Fibroblast of skin of right quadriceps (primary cell): ENCODE data around the gene AKAP13.

Experiments
- DNase-seq: peaks from one replicate; pipeline ENCODE4 v3.0.0-alpha.2; 2013

AKAP13 gene

DNA sequence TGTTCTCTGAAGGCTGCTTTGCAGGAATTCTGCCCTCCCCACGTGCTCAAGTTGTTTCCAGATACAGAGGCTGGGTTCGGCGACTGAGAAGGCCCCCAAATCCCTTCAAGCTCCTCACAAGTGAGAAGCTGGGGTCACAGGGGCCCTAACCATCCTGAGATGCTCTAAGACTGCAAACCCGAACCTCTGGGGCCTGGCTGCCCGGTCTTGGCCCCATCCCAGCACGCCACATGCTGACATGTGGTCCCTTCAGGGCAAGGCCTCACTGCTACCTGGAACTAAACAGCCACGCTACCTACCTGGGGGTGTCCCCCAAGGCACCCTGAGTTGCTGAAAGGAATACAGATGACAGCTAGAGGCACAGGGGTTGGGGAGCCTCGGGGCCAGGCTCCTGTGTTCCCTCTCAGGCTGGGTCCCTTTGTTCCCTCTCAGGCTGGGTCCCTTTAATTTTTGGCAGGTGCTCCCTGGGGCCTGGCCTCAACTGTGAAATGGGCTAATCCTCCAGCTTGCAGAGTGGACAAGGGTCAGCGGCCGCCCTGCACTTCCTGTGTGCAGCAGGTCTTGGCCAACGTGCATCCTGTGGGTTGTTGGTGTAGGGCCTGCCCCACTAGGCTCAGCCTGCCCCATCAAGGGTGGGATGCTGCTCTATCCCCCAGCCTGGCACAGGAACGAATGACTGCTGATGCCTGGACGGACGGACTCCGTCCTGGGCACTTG lies 381.8 kb downstream of the AKAP13 start:
- DNase-seq, result no peak

DNA sequence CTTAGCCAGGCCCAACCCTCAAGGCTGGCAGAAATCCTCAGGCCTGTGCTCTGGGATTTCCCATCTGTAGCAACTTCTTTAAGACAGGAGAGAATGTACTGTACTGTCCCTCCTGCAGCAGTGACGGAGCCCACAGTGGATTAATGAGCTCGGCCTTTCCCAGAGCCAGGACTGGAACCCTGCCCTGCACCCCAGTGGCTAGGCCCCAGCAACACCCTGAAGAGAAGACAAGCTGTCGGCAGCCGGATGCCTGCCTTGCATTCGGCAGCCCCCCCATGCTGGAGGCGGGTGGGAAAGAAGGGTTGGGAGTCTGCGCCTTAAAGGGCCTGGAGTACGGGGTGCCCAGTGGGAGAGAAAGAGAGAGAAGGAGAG lies 382.3 kb downstream of the AKAP13 start:
- DNase-seq, result no peak

DNA sequence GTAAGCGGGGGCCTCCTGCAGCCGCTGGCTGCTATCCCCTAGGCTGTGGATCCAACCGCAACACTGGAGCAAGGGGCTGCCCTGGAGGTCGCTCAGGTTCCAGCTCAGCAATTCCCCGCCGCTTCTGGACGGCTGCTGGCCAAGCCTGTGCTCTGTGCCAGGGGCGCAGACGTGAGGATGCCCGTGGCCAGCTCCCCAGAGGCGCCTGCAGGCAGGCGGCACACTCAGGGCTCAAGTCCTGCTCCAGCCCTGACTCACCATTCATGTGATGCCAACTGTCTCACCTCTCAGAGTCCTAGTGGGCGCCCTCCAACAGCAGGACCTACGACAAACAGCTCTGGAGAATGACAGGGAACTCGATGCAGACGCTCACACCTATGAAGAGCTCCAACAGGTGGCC lies 382.8 kb downstream of the AKAP13 start:
- no peak for DNase-seq

DNA sequence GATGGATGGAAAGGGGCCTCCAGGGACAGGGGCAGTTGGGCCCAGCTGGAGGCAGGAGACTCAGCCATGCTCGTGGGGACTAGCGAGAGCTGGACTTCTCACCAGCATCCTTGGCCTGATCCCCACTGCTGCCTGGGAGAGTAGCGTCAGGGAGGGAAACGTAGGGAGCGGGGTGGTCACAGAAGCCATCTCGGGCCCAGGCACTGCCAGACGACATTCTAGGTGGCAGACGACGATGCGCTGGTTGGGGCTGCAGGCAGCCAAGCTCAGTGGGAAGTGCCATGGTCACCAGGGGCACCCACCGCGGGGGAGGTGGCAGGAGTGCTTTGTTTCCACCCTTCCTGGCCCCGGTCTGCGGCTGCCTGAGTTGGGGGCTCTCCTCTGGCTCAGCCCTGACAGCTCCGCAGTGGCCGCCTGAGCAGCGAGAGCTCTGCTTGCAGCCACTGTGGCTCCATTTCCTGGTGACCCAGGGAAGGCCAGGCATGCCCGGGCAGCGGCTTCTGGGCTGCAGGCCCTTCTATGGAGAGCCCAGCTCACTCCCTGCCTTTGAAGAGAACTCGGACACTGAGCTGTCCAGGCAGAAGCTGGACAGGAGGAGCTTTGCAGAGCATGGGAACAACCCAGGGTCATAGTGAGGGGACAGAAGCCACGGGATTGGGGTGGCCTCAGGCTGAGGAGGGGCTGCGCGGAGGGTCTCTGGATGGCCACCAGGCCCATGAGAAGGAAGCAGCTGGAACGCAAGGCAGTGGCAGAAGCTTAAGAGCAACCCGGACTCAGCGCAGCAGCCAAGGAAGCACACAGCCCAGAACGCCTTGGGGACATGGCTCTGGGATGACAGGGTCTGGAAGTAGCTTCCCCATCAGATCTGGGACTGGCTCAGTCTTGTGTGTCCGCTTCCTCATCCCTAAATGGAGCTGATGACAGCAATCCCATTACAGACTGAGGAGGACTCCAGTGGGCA lies 383.6 kb downstream of the AKAP13 start:
- no peak for DNase-seq

DNA sequence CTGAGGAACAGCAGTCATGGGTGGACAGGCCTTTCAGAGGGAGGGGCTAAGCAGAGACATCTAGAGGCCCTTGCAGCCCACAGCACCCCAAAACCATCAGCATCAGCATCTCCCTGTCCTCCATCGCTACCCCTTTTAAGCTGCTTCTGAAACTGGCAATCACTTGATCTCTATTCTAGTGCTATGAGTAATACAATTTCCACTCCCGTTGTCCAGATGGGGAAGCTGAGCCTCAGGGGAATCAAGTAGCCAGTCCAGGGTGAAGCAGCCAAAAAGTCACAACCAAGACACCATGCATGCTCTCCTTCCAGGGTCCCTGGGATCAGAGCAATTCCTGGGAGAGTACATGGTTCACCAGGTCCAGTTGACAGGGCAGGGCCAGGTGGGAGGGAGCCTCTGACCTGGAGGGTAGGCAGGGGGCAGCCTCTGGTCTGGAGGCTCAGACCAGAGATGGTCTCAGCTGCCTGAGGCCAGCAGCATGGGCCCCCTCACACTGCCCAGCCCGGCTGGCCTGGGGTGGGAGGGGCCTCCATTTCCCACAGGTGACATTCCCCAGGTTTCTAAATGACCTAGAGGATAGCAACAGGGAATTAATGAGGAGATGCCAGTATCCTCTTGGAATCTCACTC lies 384.4 kb downstream of the AKAP13 start:
- DNase-seq, result peak; percentile 20

DNA sequence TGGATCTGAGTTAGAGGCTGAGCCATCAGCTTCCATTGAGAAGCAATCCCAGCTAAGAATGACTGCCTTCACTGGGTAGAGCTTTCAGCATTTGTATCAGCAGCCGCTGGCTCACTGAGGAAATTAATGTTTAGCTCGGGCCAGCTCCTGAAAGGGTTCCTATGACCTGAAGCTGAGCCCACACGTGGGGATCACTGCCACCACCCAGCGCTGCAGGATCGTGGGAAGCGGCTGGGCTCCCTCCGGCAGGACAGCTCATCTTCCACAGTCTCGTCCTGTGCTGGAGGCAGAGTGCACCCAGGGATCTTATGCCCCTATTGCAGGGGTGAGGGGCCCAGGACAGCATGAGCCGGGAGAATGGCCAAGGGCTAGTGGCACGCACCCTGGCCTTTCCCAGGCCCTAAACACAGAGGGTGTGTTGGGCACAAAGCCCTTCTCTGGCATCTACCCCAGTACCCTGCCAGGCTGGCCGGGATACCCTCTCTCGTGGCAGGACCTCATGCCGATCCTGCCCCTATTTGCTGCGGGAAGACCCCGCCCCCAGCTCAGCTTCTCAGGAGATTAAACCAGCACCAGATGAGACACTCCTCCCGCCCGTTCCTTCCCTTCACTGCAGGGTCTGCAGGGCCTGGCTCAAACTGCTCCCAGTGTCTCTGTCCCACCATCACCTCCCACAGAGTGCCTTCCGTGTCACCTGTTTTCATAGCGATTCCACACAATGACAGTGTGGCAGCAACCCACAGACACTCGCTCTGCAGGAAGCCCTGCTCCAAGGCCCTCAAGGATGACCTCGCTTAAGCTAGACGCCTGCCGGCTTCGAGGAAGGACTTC lies 385.8 kb downstream of the AKAP13 start:
- no peak for DNase-seq

DNA sequence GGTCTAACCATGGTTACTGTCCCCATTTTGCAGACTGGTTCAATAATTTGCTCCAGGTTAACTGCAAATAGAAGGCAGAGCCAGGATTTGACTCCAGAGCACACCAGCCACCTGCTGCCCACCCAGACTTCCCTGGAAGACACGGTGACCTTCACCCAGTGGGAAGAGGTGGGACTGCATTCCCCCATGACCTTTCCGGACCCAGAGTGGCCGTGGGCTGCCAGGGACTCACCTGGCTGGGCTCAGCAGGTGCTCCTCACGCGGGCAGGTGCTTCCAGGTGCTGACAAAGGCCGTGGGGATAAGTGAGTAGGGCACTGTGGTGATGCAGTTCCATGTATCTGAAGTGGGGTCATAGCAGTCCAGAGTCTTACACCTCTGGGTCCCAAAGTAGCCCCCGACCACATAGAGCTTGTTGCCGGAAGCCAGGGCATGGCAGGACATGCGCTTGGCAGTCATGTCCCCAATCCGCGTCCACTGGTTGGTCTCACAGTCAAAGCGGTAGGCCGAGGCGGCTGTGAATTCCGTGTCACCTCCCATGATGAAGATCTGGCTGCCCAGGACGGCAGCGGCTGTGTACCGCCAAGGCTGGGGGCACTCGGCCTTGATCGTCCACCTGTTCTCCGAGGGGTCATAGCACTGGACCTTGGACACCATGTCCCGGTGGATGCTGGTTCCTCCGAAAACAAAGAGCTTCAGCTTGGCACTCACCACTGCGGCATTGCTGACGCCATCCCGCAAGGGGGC lies 387.6 kb downstream of the AKAP13 start:
- DNase-seq, result no peak

DNA sequence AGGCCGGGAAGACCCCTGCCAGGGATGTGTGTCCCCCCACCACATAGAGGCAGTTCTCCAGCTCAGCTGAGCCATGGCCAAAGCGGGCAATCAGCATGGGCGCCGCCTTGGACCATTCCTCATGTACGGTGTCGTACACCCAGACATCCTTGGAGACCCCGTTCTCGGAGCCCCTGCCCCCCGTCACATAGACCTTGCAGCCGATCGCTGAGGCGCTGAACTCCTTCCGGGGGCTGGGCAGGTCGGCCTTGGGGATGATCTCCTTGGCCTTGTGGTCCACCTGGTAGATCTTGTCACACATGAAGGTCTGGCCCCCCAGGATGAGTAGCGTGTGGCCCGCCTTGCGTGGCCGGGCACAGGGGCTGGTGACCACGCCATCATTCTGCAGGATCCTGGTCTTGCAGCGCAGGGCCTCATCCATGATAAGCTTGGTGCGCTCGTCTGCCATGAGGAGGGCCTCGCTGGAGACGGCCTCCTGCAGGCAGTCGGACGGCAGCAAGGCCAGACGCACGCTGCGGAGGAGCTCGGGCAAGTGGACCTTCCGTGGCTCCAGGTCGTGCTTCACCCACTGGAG lies 388.3 kb downstream of the AKAP13 start:
- DNase-seq, result no peak

DNA sequence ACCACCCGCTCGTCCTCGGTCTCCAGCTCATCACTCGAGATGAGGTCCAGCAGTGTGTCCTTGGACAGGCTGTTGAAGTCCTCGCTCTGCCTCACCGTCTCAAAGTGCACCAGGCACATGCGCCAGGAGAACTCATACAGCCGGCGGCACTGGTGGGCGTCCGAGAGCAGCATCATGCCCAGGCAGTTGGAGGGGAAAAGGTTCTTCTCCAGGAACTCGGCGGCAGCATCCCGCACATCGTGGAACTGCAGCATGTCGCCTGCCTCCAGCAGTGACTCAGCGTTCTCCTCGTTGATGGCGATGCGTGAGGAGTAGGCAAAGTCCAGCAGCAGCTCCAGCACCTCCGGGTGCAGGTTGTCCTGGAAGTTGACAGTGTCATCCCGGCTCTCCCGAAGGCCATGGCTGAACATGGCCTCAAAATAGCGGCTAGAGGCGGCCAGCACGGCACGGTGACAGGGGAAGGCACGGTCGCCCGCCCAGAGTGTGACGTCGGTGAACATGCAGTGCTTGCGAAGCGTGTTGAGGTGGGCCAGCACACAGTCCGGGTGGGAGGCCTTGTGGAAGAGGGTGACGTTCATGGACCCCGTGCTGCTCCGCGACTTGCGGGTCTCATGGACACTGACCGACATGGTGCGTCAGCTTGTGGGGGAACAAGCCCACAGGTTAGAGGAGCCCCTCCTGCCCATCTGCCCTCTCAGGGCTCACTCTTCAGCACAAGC lies 388.9 kb downstream of the AKAP13 start:
- DNase-seq, result no peak

DNA sequence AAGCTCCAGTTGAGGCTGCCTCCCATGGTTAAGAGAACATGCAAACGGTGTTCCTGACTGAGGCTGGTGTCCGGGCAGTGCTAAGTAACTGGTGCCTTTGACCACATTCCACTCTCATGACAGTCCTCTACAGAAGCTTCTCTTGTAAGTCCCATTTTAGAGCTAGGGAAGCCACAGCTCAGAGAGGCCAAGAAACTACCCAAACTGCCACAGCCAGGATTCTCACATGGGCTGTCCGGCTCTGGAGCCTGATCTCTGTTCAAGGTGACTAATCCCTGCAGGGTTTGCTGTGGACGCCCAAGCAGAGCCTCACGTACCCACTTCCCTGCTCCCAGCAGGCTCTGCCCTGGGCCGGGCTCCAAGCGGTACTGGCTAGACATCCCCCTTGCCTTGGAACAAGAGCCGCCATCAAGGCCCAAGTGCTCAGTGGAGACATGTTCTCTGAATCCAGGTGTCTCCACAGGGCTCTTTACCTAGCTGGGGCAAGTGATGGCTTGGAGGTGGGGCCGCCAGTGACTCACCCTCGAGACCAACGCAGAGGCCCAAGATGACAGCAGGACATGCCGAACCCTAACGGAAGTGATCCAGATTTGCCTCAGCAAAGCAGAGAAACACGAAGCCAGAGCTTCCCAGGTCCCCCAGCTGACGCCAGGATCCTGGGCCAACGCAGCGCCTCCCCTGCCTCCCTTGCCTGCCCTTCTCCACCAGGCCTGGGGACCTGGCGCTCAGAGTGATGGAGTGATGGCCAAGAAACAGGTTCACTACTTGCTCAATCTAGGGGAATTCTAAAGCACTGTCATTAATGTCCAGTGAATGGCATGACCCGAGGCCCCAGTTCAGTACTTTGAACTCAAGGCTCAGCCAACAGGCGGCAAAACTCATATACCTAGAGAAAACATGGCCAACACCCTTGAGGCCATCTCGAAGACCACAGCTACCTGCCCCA lies 390.0 kb downstream of the AKAP13 start:
- no peak for DNase-seq

DNA sequence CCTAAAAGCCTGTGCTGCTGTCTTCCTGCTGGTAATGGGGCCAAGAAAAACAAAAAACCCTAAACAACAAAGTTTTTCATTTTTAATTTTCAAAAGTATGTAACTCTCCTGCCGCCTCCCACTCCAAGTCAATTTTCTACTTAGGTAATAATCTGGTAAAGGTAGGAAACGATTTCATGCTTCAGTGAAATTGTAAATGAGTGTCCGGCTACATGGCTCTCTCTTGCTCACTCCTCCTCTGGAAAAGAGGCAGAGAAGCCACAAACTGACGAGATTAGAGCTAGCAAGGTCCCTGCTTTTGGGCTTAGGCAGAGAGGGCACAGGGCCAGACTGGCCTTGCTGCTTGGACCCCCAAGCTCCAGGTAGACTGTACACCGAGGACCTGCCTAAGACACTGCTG lies 390.9 kb downstream of the AKAP13 start:
- no peak for DNase-seq

DNA sequence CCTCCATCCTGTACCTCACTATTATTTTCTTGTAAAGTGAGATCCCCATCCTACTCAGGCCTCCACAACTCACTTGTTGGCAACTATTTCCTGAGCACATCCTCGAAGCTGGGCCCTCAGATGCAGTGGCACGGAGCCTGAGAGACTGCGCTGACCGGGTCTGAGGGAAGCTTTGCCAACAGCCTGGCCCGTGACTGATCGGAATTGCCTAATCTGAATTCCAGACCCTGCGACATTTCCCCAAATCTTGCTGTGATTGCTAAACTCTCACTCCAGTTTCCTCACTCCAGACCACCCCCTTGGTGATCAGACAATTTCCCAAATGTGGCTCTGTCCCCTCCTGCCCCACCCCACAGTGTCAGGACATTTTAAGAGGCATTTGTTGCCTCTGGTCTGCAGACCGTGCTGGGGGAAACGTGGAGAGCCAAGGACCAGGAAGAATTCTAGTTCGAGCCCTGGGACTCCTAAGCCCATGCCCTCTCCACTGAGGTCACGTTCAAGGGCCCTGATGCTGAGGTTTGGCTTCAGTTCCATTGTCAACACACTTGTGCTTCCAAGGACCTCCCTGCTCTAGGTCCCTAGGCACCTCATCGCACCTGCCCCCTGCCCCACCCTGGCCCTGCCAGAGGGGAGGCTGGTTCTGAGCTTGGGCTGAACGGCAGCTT lies 391.5 kb downstream of the AKAP13 start:
- DNase-seq, result no peak

DNA sequence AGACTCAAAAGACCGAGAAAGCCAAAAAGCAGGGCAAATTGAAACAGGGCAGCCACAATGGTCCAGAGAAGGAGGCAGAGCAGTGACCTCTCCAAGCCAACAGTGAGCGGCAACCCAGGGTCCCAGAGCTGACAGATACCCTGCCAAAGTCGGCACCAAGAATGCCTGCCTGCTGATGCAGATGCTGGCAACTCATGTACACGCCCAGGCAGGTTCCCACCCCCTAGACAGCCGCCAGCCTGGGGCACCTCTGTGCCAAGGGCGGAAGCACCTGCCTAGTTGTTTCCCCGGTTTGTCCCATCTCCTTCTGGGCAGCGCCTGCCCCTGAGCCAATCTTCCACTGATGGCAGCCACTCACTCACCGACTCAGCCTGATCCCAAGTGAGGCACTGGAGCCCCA lies 392.3 kb downstream of the AKAP13 start:
- DNase-seq, result no peak

DNA sequence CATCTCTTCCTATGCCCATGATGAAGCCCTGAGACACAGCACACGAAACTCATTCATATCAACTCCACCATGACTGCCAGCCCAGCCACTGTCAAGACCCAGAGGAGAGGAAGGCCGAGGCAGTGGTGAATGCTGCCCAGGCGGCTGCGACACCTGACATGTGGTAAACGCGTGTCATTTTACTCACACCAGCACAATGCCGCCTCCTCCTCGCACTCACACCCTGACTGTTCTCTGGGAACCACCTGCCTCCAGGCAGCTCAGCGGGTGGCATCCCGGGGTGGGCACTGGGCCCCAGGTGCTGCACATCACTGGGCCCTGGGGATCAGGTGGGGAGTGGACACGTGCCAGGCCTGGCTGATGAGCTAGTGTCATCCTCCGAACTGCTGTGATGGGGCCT lies 392.8 kb downstream of the AKAP13 start:
- DNase-seq, result no peak

DNA sequence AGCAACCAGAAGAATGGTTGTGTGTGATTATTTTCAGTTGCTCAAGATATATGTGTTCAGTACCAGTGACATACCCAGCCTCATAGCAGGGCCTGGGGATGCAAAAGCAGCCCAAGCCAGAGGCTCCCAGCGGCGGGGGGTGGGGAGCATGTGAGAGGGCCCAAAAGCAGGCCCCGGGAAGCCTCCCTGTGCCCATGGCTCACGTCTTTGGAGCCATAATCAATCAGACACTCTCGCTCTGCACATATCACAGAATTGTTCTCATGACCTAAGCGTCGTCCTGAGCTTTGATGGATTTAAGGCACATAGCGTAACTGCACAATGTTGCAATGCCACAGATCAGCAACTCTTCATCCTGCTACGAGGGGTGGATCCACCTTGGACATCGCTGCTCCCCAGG lies 393.6 kb downstream of the AKAP13 start:
- DNase-seq, result no peak

DNA sequence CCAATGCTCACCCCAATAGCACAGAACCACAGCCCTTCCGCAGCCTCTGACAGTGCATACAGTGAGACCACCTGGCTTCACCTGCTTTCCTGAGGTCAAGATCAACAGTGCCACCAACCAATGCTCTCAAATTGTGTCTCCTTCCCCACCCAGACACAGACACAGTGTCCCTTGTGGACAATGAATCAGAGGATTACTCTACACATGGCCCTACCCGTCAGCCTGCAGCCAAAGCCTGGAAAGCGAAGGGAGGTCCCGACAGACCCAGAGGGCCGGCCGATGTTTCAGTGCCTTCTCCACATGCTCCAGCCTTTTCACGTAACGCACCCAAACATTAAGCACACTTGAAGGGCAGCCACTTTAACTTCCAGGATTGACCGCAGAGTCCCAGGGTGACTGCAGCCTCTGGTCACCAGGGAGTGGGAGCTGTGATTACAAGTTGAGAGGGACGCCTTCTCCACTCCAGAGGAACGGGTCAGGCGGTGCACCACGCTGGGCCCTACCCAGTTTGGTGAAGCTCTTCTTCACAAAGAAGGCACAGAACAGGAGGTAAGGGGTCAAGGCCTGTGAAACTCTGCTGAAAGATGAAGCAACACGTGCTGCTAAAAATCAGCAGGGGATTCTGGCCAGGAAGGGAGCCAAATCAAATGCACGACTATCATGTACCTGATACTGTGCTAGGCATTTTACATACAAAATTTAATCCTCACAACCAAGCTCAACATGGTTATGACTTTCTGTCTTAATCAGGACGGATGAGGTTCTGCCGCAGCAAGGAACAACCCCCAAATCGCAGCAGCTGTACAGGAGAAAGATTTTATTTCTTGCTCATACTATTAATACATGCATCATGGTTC lies 397.1 kb downstream of the AKAP13 start:
- DNase-seq, result no peak

DNA sequence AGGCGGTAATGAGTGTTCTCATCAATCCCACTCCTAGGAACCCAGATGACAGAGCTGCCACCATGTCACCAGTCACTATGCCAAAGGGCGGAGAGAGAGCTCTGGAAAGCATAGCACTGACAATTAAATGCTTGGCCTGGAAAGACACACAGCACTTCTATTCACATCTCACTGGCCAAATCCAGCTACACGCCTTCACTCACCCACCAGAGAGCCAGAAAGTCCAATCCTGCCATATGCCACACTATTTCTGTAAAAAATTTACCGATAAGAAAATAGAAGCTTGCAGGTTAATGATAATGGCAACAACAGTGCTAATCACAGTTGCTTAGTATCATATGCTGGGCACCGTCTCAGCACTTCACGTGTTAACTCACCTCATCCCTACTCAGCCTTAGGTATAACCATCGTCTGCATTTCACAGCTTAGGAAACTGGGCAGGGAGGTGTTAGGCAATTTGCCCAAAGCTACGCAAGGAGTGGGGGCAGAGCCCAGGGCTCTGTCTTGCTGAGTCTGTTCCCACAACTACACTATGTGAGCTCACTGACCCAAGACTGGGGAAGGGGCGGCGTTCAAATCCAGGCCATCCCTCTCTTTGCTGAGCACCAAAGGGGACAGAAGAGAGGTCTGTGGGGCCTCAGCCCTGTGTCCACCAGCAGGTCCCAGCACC lies 397.8 kb downstream of the AKAP13 start:
- DNase-seq, result no peak

DNA sequence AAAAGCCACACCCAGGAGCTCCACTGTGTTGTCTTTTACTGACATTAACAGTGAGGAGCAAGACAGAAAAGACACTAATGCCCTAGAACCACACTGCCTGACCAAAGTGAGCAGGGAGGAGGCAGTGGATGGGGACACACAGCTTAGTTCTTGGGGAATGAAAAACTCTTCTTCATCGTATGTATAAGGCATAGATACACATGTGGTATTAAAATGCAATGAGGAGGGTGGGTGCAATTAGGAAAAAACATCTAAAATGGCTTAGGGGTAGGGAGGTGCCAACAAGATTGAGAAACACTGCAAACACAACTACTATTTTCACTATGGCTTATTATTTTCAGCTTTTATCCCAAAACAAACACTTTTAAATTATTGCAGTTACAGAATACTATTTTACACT lies 398.8 kb downstream of the AKAP13 start:
- DNase-seq, result no peak
